ENCODE results near the gene ZNF668.
"Not testable (repeated sequence)": the region's sequence is repeated elsewhere in the genome, so short reads cannot be mapped to it uniquely, and the experiment has no call there.

Gene ZNF668

GRCh38 chr16:31016018-31016417 is 58.0 kb downstream of the ZNF668 start:
- no peak for TF ChIP-seq CTCF (IDR thresholded peaks at IDR 0.05; ENCODE audit: control insufficient read depth, insufficient read depth, low read depth, low read length, missing control alignments)
- H3K4me3 ChIP-seq (ENCODE audit: control insufficient read depth, low read depth, low read length): no peak overlapping the region
- no peak for DNase-seq (ENCODE audit: low read depth)

- DNase-seq (ENCODE audit: low read depth); H3K4me3 ChIP-seq (ENCODE audit: control insufficient read depth, low read depth, low read length): not testable (repeated sequence)
Observed at GRCh38 chr16:31013292-31013691, 60.7 kb downstream of the ZNF668 start.

- DNase-seq (ENCODE audit: low read depth); H3K4me3 ChIP-seq (ENCODE audit: control insufficient read depth, low read depth, low read length): not testable (repeated sequence)
Observed at GRCh38 chr16:31011815-31012214, 62.2 kb downstream of the ZNF668 start.
